HG02623 (cell line): ENCODE results near the gene PRKCI.
"Not testable (repeated sequence)": the region's sequence is repeated elsewhere in the genome, so short reads cannot be mapped to it uniquely, and the experiment has no call there.

Experiments used
- ATAC-seq: cut with Tn5 transposase; IDR thresholded peaks from one replicate; pipeline ENCODE4 v1.9.1; 2021; ENCODE audit warnings: moderate library complexity; ENCODE audit not compliant: unreplicated experiment

Gene PRKCI

DNA sequence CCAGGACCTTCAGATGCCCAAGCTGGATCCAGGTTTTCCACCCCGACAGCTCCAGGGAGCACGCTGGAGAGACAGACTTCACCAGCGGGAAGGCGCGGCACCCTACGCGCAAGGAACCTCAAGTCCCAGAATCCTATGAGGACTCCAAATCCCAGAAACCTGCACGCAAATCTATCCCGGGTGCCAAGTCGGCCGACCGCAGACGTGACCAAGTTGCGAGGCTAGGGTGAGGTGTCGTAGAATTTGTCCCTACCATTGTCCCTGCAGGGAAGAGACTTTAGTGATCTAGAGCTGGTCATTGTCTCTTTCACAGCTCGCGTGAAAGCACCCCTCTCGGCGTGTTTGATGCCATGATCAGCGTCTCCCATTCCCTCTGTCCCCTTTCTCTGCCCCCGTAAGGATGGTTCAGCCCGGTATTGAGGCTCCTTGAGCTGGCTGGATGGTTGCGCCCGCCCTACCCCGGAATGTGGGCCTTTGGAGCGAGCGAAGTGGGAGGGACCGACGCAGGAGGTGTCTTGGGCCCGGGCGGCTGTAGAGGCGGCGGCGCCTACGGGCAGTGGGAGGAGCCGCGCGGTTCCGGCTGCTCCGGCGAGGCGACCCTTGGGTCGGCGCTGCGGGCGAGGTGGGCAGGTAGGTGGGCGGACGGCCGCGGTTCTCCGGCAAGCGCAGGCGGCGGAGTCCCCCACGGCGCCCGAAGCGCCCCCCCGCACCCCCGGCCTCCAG, at the start of gene PRKCI:
Gene PRKCI (plus strand): TSS at position 501 of the 723 bp plus-strand sequence. CDS start 246 bp downstream, outside the sequence.
- ATAC-seq: peak; percentile 95

DNA sequence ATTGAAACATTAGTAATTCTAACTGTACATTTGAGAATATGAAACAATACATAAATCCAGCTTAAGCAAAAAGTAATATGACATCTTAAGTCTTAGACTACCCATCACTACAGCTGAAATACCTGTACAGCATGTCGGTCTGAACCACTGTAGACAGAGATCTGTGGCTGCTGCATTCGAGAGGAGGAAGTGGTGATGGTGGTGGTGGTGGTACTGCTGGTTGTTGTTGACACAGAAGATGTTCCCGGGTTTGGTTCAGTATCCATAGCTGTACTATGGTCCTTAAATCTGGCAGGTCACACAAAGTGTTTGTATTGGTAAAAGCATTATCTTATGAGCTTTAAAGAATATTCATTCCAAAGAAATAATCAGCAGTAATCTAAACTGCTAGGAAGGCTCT, 43.6 kb upstream of the PRKCI start:
- peak; percentile 27 for ATAC-seq

DNA sequence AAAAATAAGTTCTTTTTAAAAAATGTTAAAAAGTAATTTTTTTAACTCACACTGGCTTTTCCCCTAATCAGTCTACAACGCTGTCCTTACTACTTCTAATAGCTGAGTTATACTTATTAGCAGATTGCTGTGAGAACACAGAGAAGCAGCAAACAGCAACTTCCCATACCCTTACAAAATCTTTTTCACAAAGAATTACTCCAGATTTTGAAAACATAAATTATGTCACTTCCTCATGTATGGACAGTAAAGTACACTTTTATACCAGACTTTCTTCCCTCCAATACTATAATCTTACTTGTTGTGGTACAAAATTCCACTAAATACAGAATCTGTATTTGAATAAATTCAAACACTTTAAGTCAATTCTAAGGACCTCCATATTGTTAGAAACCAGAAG, 42.8 kb upstream of the PRKCI start:
- ATAC-seq: no peak

DNA sequence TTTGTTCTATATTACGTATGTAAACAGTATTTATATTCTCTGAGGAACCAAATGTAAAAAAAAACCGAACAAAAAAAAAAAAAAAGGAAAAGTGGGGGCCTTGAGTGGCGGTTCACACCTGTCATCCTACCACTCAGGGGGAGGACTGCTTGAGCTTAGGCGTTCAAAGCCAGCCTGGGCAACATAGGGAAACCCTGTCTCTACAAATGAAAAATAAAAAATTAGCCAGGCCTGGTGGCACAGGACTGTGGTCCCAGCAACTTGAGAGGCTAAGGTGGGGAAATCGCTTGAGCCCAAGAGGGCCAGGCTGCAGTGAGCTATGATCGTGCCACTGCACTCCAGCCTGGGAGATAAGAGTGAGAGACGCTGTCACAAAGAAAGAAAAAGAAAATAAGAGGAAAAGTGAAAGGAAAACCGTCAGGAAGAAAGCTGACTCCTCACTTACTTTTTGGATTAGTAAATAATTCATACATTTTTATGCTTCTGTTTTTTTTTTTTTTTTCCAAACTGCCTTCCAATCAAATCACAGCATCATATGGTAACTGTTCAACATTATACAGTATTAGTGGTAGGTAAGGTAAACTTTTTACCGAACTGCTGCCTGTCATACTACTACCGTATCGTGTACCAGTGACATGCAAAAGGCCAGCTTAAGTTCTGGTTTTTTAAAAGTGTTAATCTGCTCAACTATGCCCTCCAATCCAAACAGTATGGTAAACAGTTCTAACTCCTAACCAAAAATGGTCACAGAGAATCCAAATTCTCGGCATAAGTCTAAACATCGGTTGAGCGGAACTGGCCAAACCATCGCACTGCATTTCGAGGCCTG, 41.9 kb upstream of the PRKCI start:
- ATAC-seq: peak; percentile 20

GRCh38 chr3:170180908-170181885, 41.0 kb upstream of the PRKCI start, which contains the start of gene PHC3:
TSS of gene PHC3 (minus strand) at chr3:170181733. CDS start at chr3:170181715, 18 bp downstream.
- peak; percentile 74 for ATAC-seq

- ATAC-seq: no peak
These were observed 32.6 kb upstream of the PRKCI start for GRCh38 chr3:170189398-170190256.

DNA sequence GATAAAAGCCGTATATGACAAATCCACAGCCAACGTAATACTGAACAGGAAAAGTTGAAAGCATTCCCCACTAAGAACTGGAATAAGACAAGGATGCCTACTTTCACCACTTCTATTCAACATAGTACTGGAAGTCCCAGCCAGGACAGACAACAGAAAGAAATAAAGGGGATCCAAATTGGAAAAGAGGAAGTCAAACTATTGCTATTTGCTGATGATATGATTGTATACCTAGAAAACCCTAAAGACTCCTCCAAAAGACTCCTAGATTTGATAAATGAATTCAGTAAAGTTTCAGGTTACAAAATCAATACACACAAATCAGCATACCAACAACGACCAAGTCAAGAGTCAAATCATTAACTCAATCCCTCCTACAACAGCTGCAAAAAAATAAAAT, 26.5 kb upstream of the PRKCI start:
- not testable (repeated sequence) for ATAC-seq

DNA sequence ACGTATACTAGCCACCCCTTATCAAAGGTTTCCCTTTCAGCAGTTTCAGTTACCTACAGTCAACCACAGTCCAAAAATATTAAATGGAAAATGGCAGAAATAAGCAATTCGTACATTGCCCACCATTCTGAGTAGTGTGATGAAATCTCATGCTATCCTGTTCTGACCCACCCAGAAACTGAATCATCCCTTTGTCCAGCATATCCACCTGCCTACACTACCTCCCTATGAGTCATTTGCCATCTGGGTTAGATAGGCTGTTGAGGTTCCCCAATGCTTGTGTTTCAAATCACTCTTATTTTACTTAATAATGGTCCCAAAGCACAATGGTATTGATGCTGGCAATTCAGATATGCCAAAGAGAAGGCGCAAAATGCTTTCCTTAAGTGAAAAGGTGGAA, 25.4 kb upstream of the PRKCI start:
- ATAC-seq: no peak

GRCh38 chr3:170200987-170201386, 21.2 kb upstream of the PRKCI start:
- no peak for ATAC-seq

DNA sequence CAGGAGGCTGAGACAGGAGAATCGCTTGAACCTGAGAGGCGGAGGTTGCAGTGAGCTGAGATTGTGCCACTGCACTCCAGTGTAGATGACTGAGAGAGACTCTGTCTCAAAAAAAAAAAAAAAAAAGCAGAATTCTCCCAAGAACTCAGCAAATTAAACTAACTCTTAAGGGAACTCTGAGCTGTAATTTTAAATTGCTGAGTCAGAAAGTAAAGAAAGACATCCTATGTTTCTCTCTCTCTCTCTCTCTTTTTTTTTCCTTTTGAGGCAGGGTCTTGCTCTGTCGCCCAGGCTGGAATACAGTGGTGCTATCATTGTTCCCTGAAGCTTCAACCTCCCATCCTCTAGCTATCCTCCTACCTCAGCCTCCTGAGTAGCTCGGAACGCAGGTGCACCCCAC, 20.7 kb upstream of the PRKCI start:
- no peak for ATAC-seq

GRCh38 chr3:170203457-170203856, 18.8 kb upstream of the PRKCI start:
- ATAC-seq: no peak

DNA sequence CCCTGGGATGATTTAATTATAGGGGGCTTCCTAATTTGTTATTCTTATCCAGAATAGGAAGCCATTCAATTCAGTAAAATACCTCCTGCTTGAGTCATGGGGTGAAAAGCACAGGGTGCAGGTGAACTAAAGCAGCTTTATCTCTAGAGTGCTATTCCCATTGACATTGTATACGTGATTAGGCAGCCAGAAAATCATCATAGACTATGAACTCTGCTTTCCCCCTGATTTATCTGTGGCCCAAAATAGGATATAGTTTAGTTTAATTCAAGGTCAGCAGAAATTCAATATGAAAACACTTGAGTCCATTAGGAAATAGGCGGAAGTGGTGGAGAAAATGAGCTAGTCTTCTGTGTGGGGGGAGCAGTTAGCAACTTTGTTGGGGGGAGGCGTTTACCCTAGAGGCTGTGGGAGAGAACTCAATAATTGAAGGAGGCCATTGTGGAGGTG, 18.2 kb upstream of the PRKCI start:
- no peak for ATAC-seq

DNA sequence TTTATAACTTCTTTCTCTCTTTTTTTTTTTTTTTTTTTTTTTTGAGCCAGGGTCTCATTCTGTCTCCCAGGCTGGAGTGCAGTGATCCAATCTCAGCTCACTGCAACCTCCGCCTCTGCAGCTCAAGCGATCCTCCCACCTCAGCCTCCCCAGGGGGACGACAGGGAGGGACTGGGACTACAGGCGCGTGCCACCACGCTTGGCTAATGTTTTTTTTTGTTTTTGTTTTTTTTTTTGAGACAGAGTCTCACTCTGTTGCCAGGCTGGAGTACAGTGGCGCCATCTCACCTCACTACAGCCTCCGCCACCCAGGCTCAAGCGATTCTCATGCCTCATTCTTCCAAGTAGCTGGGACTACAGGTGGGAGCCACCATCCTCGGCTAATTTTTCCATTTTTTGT, 17.7 kb upstream of the PRKCI start:
- no peak for ATAC-seq

- no peak for ATAC-seq
These were observed 16.9 kb upstream of the PRKCI start for GRCh38 chr3:170205302-170205701.

GRCh38 chr3:170206164-170206762, 16.0 kb upstream of the PRKCI start:
- not testable (repeated sequence) for ATAC-seq

GRCh38 chr3:170207717-170208116, 14.5 kb upstream of the PRKCI start:
- ATAC-seq: no peak

- ATAC-seq: no peak
These were observed 10.6 kb upstream of the PRKCI start for GRCh38 chr3:170211668-170212067.

DNA sequence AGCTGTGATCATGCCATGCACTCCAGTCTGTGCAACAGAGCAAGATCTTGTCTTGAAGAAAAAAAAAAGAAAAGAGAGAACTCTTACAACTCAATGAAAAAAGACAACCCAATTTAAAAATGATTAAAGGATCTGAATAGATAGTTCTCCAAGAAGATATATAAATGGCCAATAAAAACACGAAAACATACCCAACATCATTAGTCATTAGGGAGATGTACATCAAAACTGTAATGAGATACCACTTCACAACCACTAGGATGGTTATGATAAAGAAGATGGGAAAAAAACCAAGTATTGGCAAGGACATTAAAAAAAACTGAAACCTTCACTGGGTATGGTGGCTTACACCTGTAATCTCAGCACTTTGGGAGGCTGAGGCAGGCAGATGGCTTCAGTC, 2.4 kb upstream of the PRKCI start:
- ATAC-seq: no peak

GRCh38 chr3:170220871-170221270, 1.4 kb upstream of the PRKCI start:
- no peak for ATAC-seq
